ENCODE measurements around the gene HIPK3. TPM values are rescaled to one million over a fixed set of nuclear protein-coding genes. Genes with fewer than 3 reads are reported as not detected.
A peak's percentile ranks its signal among the peaks of the same experiment; 100 is the strongest.

HIPK3 gene
- total and polyA plus RNA-seq, 2 donors (not counting 3 experiments of a cell fraction or from before 2014, with no cell fraction given) = 13.3 to 36.1 TPM

GRCh38 chr11:33377412-33378370 is 120.5 kb downstream of the HIPK3 start:
- peak overlapping the region in 2 of 3 experiments; percentile 79 to 84 for H3K4me3 ChIP-seq (replicated peaks in 1 of 3; ENCODE audit: insufficient read depth in 1 of 3, low read depth in 1 of 3, low read length in 3 of 3)
- peak overlapping the region; percentile 68 for H3K27ac ChIP-seq (ENCODE audit: insufficient read depth, low read depth, low read length)
- no peaks in the 10 kb centered on the region for H3K9me3 ChIP-seq (replicated peaks; ENCODE audit: control insufficient read depth, insufficient read depth, low read length)
- peak overlapping the region; percentile 21 for H2AFZ ChIP-seq (ENCODE audit: low read depth, low read length)
- POLR2A ChIA-PET = no interaction called here
- peak; percentile 15 for TF ChIP-seq GATA2 (IDR thresholded peaks at IDR 0.05; ENCODE audit: insufficient read depth, insufficient read length, low read depth, low read length)
- peak; percentile 62 for TF ChIP-seq POLR2A (IDR thresholded peaks at IDR 0.05; ENCODE audit: low read depth, low read length)
- no peak for TF ChIP-seq EZH2 (IDR thresholded peaks at IDR 0.05; ENCODE audit: borderline replicate concordance, low read depth, low read length, severe bottlenecking)
- peak; percentile 51 for DNase-seq (ENCODE audit: low read depth, low spot score)
- H3K79me2 ChIP-seq (ENCODE audit: control insufficient read depth, insufficient read depth, low read length) = peaks cover 62% of the 10 kb centered on the region
- H4K20me1 ChIP-seq (replicated peaks; ENCODE audit: control insufficient read depth, extremely low read depth, insufficient read depth, low read length) = no peaks in the 10 kb centered on the region
- CTCF ChIA-PET = interaction anchor here (1.0 to 1.1 kb wide), 3 partner anchors 9 to 365 kb away, joined by 3 to 4 read pairs (median 3); no protein-coding TSS in a partner anchor
- H3K4me1 ChIP-seq (ENCODE audit: control insufficient read depth, extremely low read depth, insufficient read depth, low read length) = peaks cover 35% of the 10 kb centered on the region
- peak; percentile 92 for FAIRE-seq
- H3K27me3 ChIP-seq (ENCODE audit: control insufficient read depth in 2 of 2, insufficient read depth in 2 of 2, low read length in 2 of 2) = no peaks in the 10 kb centered on the region
- H3K36me3 ChIP-seq (ENCODE audit: control insufficient read depth in 2 of 2, extremely low read depth in 1 of 2, insufficient read depth in 2 of 2, low read length in 2 of 2) = no peaks in the 10 kb centered on the region
- dilution Hi-C loops (cut with MboI; ENCODE audit: extremely low pct_ligation_motif_present, low sequenced_read_pairs) = no loop called here
- H3K9me1 ChIP-seq (replicated peaks; ENCODE audit: control insufficient read depth, extremely low read depth, insufficient read depth, low read length) = no peaks in the 10 kb centered on the region
- peak overlapping the region; percentile 63 for H3K9ac ChIP-seq (replicated peaks; ENCODE audit: extremely low read depth, insufficient read depth, low read length)
- peak overlapping the region; percentile 96 for H3K4me2 ChIP-seq (ENCODE audit: insufficient read depth, low read length)
- TSS peak; percentile 64 for BruUV-seq (replicated peaks)
- intact Hi-C loops (cut with micrococcal nuclease) = loop anchor here (2.0 to 5.0 kb wide), 3 partner anchors 75 to 269 kb away; no protein-coding TSS in a partner anchor

DNA sequence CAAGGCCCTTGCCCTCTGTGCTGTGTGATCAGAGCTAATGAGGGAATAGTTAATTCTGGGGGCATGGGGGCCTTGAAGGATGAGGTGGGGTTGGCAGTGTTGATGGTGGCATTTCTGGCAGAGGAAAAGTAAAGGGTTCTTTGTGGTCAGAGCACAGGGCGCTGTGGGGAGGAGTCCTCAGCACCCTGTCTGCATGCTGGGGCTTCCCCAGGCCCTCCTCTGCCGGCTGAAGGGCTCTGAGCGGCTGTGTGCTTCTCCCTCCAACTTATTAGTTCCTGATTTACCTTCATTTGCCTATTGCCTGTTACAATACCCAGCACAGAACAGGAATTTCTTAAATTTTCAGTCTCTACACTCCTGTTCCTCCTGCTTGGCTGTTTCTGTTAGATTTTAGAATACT is 122.8 kb downstream of the HIPK3 start:
- H3K36me3 ChIP-seq (ENCODE audit: control insufficient read depth in 2 of 2, extremely low read depth in 1 of 2, insufficient read depth in 2 of 2, low read length in 2 of 2) = no peaks in the 10 kb centered on the region
- FAIRE-seq = no peak
- no peak overlapping the region for H3K4me2 ChIP-seq (ENCODE audit: insufficient read depth, low read length)
- no peak overlapping the region for H3K27ac ChIP-seq (ENCODE audit: insufficient read depth, low read depth, low read length)
- H3K4me1 ChIP-seq (ENCODE audit: control insufficient read depth, extremely low read depth, insufficient read depth, low read length) = peaks cover 25% of the 10 kb centered on the region
- no peak overlapping the region for H2AFZ ChIP-seq (ENCODE audit: low read depth, low read length)
- peaks cover 84% of the 10 kb centered on the region for H3K79me2 ChIP-seq (ENCODE audit: control insufficient read depth, insufficient read depth, low read length)
- no peak for TF ChIP-seq EZH2 (IDR thresholded peaks at IDR 0.05; ENCODE audit: borderline replicate concordance, low read depth, low read length, severe bottlenecking)
- no peak for TF ChIP-seq MYC (IDR thresholded peaks at IDR 0.05; ENCODE audit: low read depth, low read length)
- TF ChIP-seq, protein P1, sequence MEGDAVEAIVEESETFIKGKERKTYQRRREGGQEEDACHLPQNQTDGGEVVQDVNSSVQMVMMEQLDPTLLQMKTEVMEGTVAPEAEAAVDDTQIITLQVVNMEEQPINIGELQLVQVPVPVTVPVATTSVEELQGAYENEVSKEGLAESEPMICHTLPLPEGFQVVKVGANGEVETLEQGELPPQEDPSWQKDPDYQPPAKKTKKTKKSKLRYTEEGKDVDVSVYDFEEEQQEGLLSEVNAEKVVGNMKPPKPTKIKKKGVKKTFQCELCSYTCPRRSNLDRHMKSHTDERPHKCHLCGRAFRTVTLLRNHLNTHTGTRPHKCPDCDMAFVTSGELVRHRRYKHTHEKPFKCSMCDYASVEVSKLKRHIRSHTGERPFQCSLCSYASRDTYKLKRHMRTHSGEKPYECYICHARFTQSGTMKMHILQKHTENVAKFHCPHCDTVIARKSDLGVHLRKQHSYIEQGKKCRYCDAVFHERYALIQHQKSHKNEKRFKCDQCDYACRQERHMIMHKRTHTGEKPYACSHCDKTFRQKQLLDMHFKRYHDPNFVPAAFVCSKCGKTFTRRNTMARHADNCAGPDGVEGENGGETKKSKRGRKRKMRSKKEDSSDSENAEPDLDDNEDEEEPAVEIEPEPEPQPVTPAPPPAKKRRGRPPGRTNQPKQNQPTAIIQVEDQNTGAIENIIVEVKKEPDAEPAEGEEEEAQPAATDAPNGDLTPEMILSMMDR (IDR thresholded peaks at IDR 0.05; ENCODE audit: extremely low read depth in 1 of 2, insufficient read depth in 1 of 2, low read depth in 1 of 2, low read length in 2 of 2) = no peak
- TF ChIP-seq FOS (IDR thresholded peaks at IDR 0.05; ENCODE audit: borderline replicate concordance, insufficient read depth, low read length) = no peak
- no peak for TF ChIP-seq POLR2A (IDR thresholded peaks at IDR 0.05; ENCODE audit: low read depth, low read length)
- TF ChIP-seq, protein P2, sequence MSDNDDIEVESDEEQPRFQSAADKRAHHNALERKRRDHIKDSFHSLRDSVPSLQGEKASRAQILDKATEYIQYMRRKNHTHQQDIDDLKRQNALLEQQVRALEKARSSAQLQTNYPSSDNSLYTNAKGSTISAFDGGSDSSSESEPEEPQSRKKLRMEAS (IDR thresholded peaks at IDR 0.05; ENCODE audit: insufficient read depth, insufficient read length) = no peak
- no peak for TF ChIP-seq POLR2AphosphoS5 (IDR thresholded peaks at IDR 0.05; ENCODE audit: insufficient read depth, low read depth, low read length)
- no peak for TF ChIP-seq JUN (IDR thresholded peaks at IDR 0.05; ENCODE audit: borderline replicate concordance, insufficient read depth, insufficient read length, low read depth)
- BruUV-seq (replicated peaks) = no TSS peak
- H3K27me3 ChIP-seq (ENCODE audit: control insufficient read depth in 2 of 2, insufficient read depth in 2 of 2, low read length in 2 of 2) = no peaks in the 10 kb centered on the region
- no peak overlapping the region for H3K9ac ChIP-seq (replicated peaks; ENCODE audit: extremely low read depth, insufficient read depth, low read length)
- H3K4me3 ChIP-seq (replicated peaks in 1 of 3; ENCODE audit: insufficient read depth in 1 of 3, low read depth in 1 of 3, low read length in 3 of 3) = no peak overlapping the region
- H3K9me3 ChIP-seq (replicated peaks; ENCODE audit: control insufficient read depth, insufficient read depth, low read length) = no peaks in the 10 kb centered on the region
- ChIA-PET CTCF (interaction anchor here (0.9 to 1.2 kb wide), 2 partner anchors 17 to 163 kb away, joined by 3 to 4 read pairs; no protein-coding TSS in a partner anchor), POLR2A (no interaction called here)
- dilution Hi-C loops (cut with MboI; ENCODE audit: extremely low pct_ligation_motif_present, low sequenced_read_pairs) (no loop called here), intact Hi-C loops (cut with micrococcal nuclease) (loop anchor here (5.0 kb wide), 1 partner anchor 162 kb away; no protein-coding TSS in a partner anchor)
- H4K20me1 ChIP-seq (replicated peaks; ENCODE audit: control insufficient read depth, extremely low read depth, insufficient read depth, low read length) = no peaks in the 10 kb centered on the region
- no peaks in the 10 kb centered on the region for H3K9me1 ChIP-seq (replicated peaks; ENCODE audit: control insufficient read depth, extremely low read depth, insufficient read depth, low read length)
- DNase-seq (ENCODE audit: low read depth, low spot score) = no peak
